GM12873 (cell line): ENCODE results near the gene PITPNB.

Experiments
- CTCF ChIP-seq: IDR thresholded peaks from 2 replicates; pipeline ENCODE4 v1.5.1; 2012; ENCODE audit warnings: low read depth, mild to moderate bottlenecking, moderate library complexity, low read length, control low read depth; ENCODE audit not compliant: insufficient read depth; ENCODE audit errors: missing control alignments

The PITPNB gene

GRCh38 chr22:27919222-27919941, at the start of gene PITPNB:
Gene PITPNB (minus strand): TSS chr22:27919256. CDS start chr22:27919191, 65 bp downstream.
- TF ChIP-seq CTCF, result no peak

- TF ChIP-seq CTCF, result no peak
Observed at GRCh38 chr22:27966168-27967064, 47.4 kb upstream of the PITPNB start.

GRCh38 chr22:27962268-27963044, 43.4 kb upstream of the PITPNB start:
- TF ChIP-seq CTCF, result no peak

- no peak for TF ChIP-seq CTCF
Observed at GRCh38 chr22:27961680-27962079, 42.6 kb upstream of the PITPNB start.

- TF ChIP-seq CTCF, result no peak
Observed at GRCh38 chr22:27961182-27961581, 42.1 kb upstream of the PITPNB start.

GRCh38 chr22:27959335-27960090, 40.5 kb upstream of the PITPNB start:
- no peak for TF ChIP-seq CTCF
